ENCODE data around the gene AMPH.
A peak's percentile ranks its signal among the peaks of the same experiment; 100 is the strongest.

Gene AMPH

DNA sequence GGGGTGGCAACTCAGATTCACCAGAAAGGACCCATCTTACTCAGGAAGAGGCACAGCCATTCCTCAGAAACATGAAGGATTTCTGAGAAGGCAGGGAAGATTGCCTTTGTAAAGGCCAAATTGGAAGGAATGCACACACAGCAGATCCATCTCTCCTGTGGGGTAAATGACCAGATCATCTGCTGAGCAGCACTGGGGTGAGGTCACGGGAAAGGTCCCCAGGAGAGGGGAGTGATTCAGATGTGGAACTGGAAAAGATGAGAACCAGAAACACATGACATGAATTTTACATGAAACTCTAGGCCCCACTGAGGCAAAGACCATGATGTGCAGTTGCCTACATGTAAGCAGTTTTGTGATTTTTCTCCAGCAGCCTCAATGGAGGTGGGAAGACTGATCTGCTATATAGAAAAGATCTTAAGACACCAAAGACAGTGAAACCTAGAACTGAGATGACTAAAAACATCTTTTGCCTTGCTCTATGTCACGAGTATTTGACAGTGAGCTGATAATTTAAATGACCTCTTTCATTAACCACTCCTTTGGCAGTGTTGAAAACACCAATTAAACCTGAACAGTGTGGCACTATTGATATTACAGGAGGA, 91.6 kb downstream of the AMPH start:
- no peak for DNase-seq

DNA sequence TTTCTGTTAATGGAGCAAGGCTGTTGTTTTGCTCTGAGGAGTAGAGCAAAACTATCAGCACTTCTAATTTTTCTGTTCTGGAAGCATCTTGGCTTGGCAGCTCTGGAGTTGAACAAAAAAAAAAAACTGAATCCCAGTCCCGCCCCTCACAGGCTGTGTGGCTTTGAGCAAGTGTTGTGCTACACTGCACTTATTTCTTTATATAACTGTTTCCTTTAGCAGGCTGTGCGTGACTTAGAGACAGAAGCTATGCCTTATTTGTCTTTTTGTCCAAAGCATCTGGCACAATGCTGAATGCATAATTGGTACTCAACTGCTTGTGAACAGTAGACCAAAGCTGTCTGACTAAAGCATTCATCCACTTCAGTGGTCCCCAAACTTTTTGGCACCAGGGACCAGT, 96.1 kb downstream of the AMPH start:
- DNase-seq, result no peak

DNA sequence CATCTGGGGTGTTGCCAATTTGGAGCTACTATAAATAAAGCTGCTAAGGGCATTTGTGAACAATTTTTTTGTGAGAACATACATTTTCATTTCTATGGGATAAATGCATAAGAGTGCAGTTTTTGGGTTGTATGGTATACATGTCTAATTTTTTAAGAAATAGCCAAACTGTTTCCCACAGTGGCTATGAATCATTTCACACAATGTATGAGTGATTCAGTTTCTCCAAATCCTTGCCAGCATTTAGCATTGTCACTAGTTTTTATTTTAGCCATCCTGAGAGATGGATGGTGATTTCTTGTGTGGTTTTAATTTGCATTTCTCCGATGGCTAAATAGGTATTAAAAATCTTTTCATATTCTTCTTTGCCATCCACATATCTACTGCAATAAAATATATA, 105.3 kb downstream of the AMPH start:
- DNase-seq, result no peak

DNA sequence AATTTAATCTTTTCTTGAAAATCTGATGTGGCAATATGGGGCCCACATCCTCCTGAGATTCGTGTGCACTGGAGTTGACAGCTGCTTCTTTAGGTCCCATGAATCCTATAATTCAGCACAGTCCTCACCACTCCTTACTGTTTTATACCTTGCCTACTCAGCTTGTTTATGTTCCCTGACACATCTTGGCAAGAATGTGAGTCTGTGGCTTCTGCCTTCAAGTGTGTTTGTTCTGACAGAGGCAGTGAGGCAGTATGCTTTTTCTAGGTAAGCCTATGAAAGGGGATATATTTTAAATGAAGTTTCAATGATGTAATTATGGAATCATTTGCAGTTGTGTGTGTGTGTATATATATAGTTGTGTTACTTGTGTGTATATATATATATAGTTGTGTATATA, 106.4 kb downstream of the AMPH start:
- DNase-seq, result peak; percentile 31

DNA sequence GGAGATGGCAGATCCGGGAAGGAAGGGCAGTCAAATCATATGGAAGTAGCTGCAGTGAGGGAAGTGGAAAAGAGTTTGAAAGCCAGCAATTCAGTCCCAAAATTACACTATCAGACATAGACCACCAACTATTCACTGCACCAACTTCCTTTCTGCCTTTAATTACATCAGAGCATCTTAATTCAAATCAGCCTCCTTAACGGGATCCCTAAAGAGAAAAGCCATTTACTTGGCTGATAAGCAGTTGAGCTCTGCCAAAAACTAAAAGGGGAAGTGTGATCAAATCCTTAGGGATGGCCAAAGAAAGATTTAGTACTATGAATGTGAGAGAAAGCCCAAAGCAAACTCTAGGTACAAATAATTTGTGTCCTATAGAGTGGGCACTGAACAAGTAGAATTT, 110.4 kb downstream of the AMPH start:
- no peak for DNase-seq

DNA sequence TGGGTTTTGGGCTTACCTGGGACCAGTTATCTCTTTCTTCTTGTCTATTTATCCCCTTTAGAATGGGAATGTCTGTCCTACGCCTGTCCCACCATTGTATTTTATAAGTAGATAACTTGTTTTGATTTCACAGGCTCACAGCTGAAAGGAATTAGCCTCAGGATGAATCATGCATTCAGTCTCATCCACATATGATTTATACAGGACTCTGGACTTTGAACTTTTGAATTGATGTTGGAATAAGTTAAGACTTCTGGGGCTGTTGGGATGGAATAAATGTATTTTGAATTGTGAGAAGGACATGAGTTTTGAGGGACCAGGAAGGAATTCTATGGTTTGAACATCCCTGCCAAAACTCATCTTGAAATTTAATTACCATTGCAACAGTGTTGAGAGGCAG, 112.6 kb downstream of the AMPH start:
- DNase-seq, result peak; percentile 65

DNA sequence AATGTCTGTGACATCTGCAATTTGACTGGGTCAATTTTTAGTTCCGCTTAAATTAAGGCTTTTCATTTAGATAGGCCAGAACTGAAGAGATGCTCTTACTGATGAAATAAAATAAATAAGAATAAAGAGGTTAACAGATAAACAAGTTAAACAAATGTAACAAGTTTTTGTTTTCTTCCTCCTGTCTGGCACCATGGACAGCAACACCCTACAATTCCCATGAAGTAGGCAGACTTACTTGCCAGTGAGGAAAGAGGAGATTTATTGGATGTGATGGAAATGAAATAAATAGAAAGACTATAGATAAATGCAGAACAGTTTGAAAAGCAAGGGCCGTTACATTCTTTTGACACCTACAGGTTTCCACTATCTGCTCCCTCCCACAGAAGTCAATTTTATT, 118.5 kb downstream of the AMPH start:
- DNase-seq, result peak; percentile 6

DNA sequence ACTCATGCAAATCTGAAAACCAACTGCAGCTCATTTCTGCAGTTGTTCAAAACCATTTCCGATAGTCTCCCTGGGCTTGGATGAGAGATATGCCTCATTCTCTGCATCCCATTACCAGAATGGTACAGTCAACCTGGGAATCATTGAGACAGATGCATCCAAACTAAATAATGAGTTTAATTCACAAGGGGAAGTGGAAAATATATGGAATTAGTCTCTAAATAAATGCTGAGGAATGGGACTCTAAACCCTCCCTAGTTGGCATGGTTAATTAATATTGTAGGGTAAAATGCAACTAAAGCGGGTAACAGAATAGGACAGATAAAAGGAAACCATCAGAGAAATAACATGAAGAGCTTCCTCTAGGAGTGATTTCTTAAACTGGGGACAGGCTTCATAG, 118.9 kb downstream of the AMPH start:
- DNase-seq, result no peak

DNA sequence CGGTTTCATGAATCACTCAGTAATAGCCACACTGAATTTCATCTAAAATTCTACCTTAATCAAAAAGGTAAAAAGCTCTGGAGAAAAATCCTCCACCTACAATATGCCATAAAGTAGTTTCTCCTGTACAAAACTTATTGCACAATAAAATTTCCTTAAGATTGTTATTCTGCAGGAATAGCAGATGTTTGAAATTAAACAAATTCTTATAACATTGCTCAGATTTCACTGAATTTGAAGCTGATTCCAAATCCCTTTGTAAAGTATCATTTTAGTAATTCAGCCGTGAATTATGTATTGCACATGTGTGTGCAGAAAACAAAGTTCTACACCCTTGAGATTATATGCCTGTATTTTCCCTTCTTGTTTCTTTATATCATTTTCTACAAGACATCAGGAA, 123.8 kb downstream of the AMPH start:
- peak; percentile 60 for DNase-seq

DNA sequence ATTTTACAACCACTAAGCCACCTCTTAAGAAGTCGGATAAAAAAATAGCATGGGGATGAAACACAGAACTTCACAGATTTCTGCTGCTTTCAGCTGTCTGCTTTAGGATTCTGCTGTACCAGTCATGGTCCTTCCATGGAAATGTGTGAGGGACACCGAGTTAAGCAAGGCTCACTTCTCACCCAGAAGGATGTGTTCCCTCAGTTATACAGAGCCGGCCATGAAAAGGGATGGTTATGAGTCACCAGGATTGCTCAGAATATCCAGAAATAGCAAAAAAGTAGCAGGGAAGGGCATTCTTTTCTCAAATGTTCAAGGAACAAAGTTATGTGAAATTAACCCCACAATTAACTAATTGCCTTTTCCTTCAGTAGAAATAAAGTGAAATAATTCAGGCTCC, 124.4 kb downstream of the AMPH start:
- peak; percentile 78 for DNase-seq

DNA sequence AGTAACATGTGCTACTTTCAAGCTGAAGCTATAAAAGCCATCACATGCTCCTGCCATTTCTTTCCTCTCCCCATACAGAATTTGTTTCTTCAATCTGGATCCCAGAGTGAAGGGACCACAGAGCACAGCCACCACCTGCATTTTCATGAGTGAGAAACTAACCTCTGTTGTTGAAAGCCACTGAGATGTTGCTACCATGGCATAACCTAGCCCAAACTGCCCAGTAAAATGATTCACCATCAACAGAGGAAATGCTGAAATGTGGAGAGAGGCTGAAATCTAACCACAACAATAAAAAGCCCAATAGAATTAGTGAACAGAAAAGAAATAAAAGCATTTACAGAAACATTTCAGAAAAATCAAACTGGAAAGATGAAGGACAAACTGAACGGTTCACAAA, 125.2 kb downstream of the AMPH start:
- DNase-seq, result peak; percentile 33

DNA sequence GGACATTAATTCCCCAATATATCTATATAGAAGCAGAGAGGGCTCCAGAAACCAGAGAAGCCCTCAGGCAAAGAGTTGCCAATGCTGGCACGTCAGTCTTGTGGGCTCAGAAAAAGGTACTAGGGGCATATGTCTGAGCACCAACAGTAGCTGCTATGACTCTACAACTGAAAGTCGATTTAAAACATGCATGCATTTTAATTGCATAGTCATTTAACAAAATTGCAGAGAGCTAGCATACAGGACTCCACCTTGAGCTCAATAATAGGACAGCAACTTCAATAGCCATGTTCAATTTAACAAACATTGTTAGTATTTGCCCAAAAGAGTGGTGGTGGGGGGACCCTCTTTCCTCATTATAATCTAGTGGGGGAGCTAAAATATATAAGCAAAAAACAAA, 126.5 kb downstream of the AMPH start:
- no peak for DNase-seq

DNA sequence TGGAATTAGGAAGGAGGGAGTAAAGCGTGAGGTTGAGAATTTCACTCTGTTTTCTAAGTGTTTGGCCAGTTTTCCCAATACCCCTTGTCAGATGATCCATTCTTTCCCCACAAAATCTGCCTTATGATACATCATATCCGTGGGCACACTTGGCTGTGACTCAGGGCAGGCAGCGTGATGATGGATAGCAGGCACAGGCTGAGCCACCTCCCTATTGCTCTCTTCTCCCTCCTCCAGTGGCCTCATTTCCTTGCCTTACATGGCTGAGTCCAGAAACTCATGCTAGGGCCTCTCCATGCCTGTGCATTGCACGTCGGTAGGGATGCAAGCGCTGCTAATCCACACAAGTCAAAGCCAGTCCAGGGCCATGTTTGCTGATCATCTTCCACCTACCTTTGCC, 128.3 kb downstream of the AMPH start:
- no peak for DNase-seq

DNA sequence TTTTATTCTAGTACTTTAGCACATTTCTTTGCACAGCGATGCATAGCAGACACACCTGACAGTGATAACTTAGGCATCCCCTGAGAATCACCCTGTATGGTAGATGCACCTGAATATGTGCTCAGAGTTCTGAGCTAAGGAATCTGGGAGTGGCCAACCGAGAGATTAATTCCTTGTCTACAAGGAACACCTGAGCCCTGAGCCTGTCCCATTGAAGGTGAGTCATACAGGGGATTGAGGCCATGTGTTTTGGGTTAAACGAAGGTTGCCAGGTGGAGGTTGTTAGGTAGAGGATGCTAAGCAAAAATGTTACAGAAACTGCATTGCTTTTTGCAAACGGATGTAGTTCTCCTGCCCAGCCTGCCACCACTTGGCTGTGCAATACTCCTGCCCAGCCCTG, 128.9 kb downstream of the AMPH start:
- no peak for DNase-seq

DNA sequence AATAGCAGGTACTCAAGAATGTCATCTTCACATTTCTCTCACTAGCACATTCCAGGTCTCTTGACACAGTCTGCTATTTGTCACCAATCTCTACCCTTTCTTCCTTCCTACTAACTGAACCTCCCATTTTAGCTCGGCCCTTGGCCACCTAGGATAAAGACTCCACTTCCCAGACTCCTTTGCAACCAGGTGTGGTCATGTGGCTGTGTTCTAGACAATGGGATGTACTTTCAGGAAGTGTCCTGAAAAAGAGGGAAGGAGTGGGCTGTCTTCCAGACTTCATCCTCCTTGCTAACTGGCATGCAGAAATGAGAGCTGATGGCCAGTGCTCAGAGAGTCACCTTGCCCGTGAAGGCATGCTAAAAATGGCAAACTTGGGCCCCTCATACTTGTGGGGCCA, 139.2 kb downstream of the AMPH start:
- no peak for DNase-seq

DNA sequence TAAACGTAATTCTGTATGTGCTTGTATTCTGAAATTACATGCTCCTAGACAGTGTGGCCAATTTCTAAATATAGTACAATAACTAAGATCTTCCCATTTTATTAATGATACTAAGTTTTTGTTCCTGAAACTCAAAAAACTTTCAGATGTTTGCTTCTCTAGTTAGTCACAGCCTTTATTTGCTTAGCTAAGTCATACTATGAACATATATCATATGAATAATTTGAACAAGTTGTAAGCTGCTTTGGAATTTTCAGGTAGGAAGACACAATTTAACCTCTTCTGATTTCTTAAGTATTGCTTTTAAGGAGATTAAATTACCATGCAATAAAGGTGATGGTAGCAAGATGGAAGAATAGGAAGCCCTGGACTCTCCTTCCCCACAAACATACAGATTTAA, 148.7 kb downstream of the AMPH start:
- DNase-seq, result no peak

DNA sequence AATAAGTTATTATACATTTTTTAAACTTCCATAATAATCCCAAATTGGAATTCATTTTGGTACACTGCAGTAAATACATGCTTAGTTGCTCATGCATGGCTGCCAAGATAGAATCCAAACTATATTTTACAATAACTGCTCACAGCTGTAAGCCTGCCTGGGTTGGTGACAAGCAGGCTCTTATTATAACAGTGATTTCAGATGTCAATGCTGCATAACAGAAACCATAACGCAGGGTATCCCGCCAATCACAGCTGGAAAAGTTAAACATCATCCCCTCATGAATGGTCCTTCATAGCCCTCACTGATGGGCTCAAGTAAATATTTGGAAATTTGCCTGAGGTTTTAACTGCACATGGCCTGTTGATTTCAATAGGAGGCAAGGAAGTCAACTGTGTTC, 149.8 kb downstream of the AMPH start:
- DNase-seq, result no peak

DNA sequence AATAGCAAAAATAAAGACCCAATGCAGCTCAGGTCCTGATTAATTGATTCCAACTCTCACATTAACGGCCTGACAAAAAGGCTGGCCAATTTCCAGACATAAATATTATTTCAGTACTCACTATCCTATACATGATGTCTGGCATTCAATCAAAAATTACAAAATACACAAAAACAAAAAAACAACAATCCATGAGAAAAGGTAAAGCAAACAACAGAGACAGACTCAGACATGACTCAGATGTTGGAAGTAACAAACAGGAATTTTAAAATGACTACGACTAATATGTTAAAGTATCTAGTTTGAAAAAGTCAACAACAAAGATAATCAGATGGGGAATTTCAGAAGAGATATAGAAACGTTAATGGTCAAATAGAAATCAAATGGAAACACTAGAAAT, 152.8 kb downstream of the AMPH start:
- DNase-seq, result peak; percentile 9

DNA sequence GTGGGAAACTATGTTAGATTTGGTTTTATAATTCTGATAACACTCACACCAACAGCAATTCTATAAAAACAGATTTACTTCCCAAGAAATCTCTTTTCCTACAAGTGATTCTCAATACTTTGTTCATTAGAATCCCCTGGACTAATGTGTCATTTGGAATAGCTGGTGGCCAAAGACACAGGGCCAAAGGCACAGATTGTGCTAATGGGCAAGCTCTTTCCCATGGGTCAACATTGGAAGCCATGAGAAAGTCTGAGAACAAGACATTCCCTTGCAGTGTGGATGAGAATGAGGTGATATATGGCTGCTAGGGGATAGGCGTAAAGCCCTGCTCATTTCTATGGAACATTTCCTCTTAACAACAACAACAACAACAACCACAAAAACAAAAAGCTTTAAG, 153.8 kb downstream of the AMPH start:
- DNase-seq, result no peak

DNA sequence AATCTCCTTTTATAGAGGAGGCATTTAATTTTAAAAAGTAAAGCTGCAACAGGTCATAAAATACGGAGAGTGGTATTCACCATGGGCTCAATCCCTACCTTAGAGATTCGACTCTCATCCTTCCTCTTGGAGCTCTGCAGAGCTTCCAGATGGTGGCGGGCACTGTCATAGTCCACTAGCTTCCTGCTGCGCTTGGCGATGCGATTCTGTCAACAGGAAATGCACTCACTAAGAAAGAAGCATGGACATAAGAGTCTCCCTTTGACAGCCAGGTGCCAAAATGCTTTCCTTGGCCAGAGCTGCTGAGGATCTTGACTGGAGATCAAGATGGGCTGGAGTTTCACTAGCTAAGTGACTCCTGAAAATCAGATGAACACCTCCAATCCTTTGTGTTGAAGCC, 154.4 kb downstream of the AMPH start:
- DNase-seq, result no peak

DNA sequence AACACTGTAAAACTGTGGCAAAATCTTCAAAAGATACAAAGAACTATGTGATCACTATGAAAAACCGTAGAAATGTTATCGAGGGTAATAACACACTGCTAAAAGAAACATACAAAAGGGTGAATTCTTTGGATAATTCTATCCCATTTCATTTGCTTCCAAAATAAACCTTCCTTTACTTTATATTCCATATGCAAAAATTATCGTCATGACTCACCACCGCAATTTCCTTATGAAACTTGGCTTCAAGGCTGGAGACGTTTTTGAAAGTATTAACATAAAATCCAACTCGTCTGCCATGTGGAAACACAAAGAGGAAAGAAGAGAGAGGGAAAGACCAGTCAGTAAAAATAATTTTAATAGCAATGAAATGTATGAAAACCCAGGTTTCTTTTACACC, 165.2 kb downstream of the AMPH start:
- peak; percentile 74 for DNase-seq

DNA sequence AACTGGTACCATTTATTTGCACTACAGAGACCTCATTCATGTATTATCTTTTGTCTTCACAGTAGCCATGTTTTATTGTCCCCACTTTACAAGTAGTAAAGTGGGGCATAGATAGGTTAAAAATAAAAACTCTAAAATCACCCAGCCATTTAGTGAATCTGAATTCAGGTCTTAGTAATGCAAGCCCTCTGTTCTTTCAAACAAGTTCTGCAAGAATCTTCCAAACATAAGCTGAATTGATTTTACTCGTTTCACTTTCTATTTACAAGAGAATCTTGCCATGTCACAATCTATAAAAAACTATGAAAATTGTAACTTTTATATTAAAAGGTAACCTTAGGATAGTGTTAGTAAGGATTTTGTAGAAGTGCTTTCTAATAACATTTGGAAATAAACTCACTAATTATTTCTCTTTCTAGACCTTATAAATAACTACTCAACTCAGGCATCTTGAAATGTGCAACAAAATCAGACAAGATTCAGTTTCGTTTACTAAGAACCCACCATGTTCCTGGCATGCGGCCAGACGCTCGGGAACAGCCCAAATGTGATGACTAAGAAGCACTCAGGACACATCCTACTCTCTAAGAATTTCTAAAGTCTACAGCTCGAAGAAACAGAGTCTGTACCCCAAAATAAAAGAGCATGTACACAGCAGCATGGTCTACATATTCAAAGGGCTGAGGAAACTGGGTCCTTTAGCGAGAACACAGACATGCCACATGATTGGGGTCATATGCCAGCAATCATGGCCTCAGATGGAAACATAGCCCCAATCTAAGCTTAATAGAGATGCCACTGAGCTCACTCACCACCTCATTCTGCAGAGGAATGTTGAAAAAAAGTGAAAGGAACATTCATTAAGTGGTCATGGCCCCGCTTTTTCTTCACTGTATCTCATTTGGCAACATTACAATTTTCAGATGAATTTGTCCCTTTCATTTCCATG, 167.6 kb downstream of the AMPH start:
- DNase-seq, result peak; percentile 75

DNA sequence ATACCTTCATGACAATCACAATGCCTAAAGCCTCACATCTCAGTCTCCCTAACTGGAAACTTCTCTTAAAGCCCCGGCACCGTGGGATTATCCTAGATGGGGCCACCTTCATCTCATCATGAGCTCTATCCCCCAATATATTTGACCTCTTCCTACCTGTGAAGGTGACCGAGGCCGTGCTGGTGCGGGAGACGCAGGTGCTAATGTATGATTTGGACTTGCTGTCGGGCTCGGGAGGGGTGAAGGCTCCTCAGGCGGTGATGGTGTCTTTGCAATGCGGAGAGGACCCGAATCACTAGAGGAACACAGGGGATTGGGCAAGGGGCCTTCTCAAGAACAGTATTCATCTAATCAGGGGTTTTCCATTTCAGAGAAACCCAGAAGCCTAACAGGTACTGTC, 168.4 kb downstream of the AMPH start:
- no peak for DNase-seq

DNA sequence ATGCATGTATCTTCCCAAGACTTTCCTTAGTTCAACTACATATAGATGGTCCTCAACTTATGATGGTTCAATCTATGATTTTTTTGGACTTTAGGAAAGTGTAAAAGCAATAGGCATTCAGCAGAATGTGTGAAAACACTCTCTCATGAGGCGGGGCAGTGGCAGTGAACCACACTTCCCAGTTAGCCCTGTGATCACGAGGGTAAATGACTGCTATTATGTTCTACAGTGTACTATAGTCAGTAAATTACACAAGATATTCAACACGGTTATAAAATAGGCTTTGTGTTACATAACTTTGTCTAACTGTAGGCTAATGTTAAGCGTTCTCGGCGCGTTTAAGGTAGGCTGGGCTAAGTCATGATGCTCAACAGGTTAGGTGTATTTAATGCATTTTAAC, 169.3 kb downstream of the AMPH start:
- no peak for DNase-seq

DNA sequence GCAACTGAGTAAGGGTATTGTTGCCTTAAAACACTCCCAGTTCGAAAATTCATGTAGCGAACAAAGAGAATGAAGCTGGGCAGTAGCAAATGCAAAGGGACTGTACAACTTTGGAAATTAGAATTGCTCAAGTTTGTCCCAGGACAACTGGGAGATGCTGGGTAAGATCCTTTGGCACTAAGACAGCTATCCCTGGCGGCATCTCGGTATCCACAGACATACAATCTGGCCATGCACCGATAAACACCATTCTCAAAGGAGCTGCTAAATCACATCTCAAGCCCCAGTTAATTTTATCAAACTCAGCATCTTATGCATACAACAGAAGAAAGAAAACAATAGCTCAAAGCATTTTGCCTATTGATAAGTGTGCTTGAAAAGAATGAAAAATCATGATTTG, 177.3 kb downstream of the AMPH start:
- DNase-seq, result no peak
